NCI-H2196 (cell line): ENCODE data around the gene CPNE8.

Source experiments
- DNase-seq: peaks from one replicate; lab custom pipeline; 2025; ENCODE audit not compliant: unreplicated experiment; lab: John Stamatoyannopoulos, UW

CPNE8 gene

GRCh38 chr12:38653650-38654049 is 251.7 kb downstream of the CPNE8 start:
- DNase-seq: no peak

GRCh38 chr12:38648813-38649212 is 256.6 kb downstream of the CPNE8 start:
- no peak for DNase-seq

- DNase-seq: no peak
Measured at GRCh38 chr12:38646146-38646545, 259.2 kb downstream of the CPNE8 start.

- DNase-seq: no peak
Measured at GRCh38 chr12:38639625-38640024, 265.8 kb downstream of the CPNE8 start.

GRCh38 chr12:38638401-38638800 is 267.0 kb downstream of the CPNE8 start:
- no peak for DNase-seq

GRCh38 chr12:38633511-38633910 is 271.9 kb downstream of the CPNE8 start:
- no peak for DNase-seq

GRCh38 chr12:38629064-38629463 is 276.3 kb downstream of the CPNE8 start:
- no peak for DNase-seq

GRCh38 chr12:38628288-38628687 is 277.1 kb downstream of the CPNE8 start:
- DNase-seq: no peak

GRCh38 chr12:38625306-38625705 is 280.1 kb downstream of the CPNE8 start:
- no peak for DNase-seq

- DNase-seq: no peak
Measured at GRCh38 chr12:38614171-38614570, 291.2 kb downstream of the CPNE8 start.

- DNase-seq: no peak
Measured at GRCh38 chr12:38610808-38611350, 294.5 kb downstream of the CPNE8 start.

GRCh38 chr12:38607295-38607694 is 298.1 kb downstream of the CPNE8 start:
- DNase-seq: no peak
